Measurements from ENCODE around the gene PIH1D1.

PIH1D1 gene

GRCh38 chr19:49422407-49423070, 29.1 kb downstream of the PIH1D1 start:
- TF ChIP-seq, protein P1, sequence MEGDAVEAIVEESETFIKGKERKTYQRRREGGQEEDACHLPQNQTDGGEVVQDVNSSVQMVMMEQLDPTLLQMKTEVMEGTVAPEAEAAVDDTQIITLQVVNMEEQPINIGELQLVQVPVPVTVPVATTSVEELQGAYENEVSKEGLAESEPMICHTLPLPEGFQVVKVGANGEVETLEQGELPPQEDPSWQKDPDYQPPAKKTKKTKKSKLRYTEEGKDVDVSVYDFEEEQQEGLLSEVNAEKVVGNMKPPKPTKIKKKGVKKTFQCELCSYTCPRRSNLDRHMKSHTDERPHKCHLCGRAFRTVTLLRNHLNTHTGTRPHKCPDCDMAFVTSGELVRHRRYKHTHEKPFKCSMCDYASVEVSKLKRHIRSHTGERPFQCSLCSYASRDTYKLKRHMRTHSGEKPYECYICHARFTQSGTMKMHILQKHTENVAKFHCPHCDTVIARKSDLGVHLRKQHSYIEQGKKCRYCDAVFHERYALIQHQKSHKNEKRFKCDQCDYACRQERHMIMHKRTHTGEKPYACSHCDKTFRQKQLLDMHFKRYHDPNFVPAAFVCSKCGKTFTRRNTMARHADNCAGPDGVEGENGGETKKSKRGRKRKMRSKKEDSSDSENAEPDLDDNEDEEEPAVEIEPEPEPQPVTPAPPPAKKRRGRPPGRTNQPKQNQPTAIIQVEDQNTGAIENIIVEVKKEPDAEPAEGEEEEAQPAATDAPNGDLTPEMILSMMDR (IDR thresholded peaks at IDR 0.05; ENCODE audit: borderline replicate concordance, control extremely low read depth, extremely low read depth, insufficient read depth, missing control alignments), result peak; percentile 44
- DNase-seq (ENCODE audit: low spot score), result peak; percentile 66
- in situ Hi-C loops (cut with MboI; ENCODE audit: low sequenced_read_pairs, unreplicated experiment), result no loop called here

- TF ChIP-seq, protein P1 (IDR thresholded peaks at IDR 0.05; ENCODE audit: borderline replicate concordance, control extremely low read depth, extremely low read depth, insufficient read depth, missing control alignments), result no peak
- in situ Hi-C loops (cut with MboI; ENCODE audit: low sequenced_read_pairs, unreplicated experiment), result no loop called here
Measured at GRCh38 chr19:49421878-49422202, 29.8 kb downstream of the PIH1D1 start.

DNA sequence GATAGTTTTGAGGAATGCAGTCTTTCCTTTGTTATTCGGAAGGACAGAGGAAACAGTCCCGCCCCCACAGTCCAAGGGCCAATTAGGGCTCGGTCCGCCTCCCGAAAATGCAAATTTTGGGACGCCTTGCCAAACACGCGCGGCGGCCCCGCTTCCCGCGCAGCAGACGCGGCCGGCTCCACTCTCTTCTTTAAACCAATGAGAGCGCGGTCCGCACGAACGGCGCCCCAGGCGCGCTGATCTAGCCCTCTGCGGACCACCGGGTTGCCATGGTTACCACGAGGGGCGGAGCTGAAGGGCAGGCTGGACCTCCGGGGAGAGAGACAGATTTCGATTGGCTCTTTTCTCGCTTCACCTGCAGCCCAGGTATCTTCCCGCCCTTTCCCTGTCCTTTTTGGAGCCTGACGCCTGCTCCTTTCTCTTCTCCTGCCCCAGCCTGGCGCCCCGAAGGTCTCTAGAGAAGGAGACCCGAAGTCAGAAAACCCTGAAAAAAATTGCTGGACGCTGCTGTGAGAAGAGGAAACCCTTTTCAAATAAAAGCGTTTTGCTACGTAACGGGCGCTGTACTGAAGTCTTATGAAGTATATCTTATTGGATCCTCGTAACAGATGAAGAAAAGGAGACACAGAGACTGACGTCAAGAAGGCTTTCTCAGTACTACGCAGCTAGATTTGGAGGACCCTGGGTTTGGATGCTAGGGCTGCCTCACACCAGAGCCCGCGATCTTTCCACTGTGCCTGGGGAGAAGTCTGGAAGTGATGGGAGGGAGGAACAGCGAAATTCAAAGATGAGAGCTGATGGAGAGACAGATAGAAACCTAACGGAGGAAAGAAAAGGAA, 30.4 kb downstream of the PIH1D1 start:
- in situ Hi-C loops (cut with MboI; ENCODE audit: low sequenced_read_pairs, unreplicated experiment), result no loop called here
- peak; percentile 69 for DNase-seq (ENCODE audit: low spot score)
- TF ChIP-seq, protein P1 (IDR thresholded peaks at IDR 0.05; ENCODE audit: borderline replicate concordance, control extremely low read depth, extremely low read depth, insufficient read depth, missing control alignments), result no peak

More at GRCh38 chr19:49421878-49422202, 29.8 kb downstream of the PIH1D1 start:
- no peak for DNase-seq (ENCODE audit: low spot score)

DNA sequence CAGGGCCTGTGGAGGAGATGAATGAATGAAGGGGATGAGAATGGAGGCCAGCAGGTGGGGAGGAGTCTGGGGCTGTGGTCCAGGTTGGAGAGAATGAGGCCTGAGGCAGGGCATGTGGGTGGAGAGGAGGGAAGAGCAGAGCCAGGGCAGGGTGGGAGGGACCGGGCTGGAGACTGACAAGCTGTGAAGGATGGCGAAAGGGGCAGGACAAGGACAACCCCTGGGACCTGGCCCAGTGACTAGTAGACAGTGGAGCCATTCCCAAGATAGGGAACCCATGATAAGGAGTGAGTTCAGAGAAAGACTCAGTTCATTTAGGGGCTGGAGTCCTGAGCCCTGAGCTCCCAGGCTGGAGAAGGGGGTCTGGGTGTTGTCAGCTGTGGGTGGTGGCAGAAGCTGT, 31.4 kb downstream of the PIH1D1 start:
- in situ Hi-C loops (cut with MboI; ENCODE audit: low sequenced_read_pairs, unreplicated experiment), result no loop called here
- DNase-seq (ENCODE audit: low spot score), result no peak
- TF ChIP-seq, protein P1 (IDR thresholded peaks at IDR 0.05; ENCODE audit: borderline replicate concordance, control extremely low read depth, extremely low read depth, insufficient read depth, missing control alignments), result no peak

DNA sequence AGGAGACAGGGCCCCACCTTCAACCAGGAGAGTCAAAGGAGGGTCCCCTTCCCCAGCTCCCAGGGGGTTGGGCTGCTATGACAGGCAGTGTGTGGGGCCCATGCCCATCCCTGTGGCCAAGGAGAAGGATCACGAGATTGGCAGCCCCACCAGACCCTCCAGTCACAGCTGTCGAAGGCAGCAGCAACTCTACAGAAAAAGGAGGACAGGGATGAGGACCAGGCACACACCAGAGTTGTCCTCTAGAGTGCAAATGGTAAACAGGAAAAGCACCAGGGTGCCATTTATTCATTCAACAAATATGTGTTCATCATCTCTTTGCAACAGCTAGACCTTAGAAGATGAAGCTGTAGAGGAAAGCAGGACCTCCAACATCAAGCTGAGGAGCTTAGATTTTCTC, 32.4 kb downstream of the PIH1D1 start:
- TF ChIP-seq, protein P1 (IDR thresholded peaks at IDR 0.05; ENCODE audit: borderline replicate concordance, control extremely low read depth, extremely low read depth, insufficient read depth, missing control alignments), result no peak
- in situ Hi-C loops (cut with MboI; ENCODE audit: low sequenced_read_pairs, unreplicated experiment), result no loop called here
- no peak for DNase-seq (ENCODE audit: low spot score)

GRCh38 chr19:49418511-49418910, 33.1 kb downstream of the PIH1D1 start:
- no peak for DNase-seq (ENCODE audit: low spot score)
- in situ Hi-C loops (cut with MboI; ENCODE audit: low sequenced_read_pairs, unreplicated experiment), result no loop called here
- TF ChIP-seq, protein P1 (IDR thresholded peaks at IDR 0.05; ENCODE audit: borderline replicate concordance, control extremely low read depth, extremely low read depth, insufficient read depth, missing control alignments), result no peak
